HG03432 (cell line): ENCODE data around the gene KBTBD12.

Experiments used
- ATAC-seq: cut with Tn5 transposase; IDR thresholded peaks from one replicate; pipeline ENCODE4 v1.9.1; 2021; ENCODE audit warnings: mild to moderate bottlenecking, moderate library complexity; ENCODE audit not compliant: unreplicated experiment

Gene KBTBD12

DNA sequence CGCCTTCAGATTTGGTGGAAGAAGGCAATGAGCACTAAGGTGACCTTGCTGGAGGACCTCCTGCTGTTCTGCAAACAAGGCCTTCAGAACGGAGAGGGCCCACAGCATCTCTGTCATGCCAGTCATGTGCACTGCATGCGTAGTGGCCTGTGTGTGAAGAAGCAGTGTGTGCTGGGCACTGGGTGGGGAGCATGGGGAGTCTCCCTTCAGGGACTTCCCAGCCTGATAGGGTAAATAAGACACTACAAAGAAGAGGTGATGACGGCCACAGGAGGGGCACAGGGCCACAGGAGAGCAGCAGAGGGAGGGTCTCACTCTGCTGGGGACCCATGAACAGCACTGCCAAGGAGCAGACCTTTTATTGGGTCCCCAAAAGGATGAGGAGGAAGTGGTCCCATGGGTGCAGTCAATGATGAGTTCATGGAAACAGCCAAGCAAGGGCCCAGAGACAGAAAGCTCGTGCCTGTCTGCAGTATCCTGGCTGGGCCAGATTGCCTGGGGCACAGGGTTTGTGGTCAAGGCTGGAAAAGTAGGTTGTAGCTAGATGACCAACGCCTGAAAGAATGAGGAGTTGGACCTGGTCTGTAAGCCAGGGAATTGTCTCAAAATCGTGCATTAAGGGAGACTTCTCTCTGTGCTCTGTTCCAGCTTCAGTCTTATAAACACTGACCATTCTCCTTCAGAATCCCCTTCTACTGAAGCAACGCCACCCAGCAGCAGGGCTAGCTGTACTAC, 69.4 kb downstream of the KBTBD12 start:
- no peak for ATAC-seq

DNA sequence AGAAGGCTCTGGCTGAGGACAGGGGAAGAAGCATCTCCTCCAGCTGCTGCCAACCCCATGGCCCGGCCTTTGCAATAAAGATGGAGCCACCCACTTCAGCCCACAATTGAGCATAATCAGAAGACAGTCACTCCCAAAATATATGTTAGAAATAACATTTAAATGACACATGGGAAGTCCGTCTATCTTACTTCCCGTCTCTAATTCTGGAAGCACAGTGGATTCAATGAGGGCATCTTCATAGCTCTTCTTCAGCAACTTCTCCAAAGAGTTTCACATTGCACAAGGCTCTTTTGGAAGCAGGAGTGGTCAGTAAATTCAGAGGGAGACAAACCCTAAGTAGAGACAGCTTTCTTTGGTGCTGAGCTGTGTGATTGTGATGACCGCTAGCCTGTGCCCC, 70.2 kb downstream of the KBTBD12 start:
- no peak for ATAC-seq

DNA sequence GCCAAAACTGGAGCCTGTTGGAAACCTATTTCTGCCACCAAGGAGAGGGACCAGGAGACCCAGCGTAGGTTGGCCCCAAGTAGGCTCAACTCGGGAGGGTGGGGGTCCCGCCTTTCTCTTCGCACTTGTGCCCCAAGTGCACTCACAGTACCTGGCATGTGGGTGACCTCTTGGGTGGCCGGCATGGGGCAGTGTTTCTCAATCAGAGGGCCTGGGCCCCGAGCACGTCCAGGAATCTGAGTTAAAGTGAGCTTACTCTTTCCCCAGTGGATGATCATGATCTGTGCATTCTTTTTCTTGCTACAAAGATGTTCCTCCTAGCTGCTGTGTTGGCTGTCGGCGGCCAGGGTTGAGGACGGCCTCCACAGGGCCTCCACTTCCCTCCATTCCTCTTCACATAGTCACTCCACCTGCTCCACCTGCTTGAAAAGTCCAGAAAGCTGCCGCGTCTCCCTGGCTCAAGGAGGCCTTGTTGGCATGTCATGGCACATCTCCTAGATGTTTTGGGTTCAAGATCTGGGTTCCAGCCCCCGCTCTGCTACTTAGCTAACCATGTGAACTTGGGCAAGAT, 70.7 kb downstream of the KBTBD12 start:
- no peak for ATAC-seq

DNA sequence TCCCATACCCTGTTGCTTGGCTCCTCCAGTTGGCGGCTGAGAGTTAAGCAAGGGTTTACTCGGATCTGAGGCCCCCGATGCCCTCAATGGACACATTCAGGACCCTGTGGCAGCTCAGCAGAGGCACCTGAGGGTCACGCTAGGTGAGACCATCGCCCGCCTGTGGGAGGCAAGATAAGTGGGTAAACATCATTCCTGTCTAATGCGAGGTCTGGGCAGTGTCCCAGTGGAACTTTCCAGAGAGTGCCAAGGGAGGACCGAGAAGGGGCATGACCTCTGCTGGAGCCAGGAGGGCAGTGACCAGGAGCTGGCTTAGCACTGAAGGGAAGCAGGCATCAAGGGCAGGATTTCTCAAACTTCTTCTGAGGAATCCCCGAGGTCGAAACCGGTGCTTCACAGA, 71.8 kb downstream of the KBTBD12 start:
- ATAC-seq: no peak

DNA sequence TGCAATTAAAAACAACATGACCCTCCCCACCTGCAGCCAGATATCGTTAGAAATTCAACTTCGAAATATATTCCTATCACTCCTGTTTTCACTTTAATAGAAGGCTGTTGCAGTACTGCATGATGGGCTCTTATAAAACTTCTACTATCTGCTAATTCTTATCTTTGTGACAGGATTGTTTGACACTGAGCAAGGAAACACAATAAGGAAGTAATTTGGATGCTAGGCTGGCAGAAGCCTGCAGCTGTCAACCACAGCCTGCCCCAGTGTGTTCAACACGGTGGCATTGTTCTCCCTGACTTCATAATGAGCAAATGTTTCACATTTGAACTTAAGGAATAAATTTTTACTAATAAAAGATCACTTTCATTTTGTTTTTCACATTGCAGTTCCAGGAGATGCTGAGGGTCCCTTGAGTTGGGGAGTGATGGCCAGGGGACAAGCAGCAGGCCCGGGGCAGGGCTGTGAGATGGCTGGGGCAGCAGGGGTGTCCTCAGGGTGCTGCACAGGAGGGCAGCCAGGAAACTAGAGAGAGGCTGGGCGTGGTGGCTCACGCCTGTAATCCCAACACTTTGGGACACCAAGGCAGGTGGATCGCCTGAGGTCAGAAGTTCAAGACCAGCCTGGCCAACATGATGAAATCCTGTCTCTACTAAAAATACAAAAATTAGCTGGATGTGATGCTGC, 72.4 kb downstream of the KBTBD12 start:
- no peak for ATAC-seq

DNA sequence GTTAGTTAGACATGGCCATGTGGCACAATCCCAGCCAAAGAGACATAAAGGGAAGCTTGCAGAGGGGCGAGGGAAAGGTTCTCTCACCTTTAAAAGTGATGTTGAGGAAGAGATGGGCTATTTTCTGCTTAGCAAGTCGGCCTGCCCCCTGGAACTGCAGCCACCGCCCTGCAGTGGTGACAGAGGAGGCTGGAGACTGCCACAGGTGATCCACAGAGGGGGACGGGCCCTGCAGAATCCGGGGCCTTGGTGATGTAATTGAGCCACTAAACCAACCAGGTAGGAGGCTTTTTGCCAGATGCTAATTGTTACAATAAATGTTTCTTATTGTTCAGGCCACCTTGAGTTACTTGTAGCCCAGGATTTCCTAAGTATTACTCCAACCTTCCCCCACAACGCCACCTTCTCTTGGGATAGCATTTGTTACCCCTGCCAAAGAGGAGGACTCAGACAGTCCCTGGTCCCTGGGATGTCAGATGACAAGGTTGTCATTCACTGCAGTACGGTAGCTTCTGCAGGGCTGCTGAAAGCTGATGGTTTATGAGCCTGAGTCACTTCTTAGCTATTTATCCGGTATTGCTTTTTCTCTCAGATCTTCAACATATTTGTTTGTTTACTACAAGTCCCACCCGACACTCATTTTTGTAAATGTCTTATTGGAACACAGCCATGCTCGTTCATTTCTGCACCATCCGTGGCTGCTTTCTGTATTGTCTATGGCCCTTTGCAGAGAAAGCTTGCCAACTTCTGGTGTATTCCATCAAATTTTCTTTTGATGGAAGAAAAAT, 73.9 kb downstream of the KBTBD12 start:
- no peak for ATAC-seq

DNA sequence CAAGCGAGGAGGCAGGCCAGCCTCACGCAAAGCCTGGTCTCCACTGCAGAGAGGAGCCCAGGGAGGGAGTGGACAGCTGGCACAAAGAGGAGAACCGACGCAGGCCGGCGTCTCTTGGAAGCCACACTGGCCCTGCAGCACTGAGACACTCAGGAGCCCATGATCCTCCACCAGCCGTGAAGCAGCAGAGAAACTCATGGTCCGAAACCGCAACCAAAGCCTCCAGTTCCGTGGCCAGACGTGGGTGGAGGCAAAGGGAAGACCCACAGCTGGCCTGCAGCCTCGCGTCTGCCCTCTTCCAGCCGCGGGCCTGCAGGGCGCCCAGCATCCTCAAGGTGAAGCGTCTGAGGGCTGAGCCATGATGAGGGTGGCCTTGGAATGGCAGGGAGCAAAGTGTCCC, 75.0 kb downstream of the KBTBD12 start:
- no peak for ATAC-seq

DNA sequence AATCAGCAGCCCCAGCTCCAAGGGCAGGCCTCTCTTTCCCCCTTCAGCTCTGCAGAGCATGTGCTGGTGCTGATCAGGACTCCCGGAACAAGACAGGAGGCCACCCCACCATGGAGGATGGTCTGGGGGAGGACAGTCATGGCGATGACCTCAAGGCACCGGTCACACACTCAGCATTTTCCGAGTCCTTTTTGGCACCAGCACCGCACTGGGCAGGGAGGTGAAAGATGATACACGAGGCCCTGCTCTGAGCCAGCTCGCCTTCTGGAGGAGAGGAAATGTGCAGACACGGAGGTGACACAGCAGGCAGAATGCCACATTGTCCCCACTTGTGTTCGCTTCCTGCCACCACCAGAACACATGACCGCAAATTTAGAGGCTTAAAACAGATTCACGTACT, 75.4 kb downstream of the KBTBD12 start:
- no peak for ATAC-seq

DNA sequence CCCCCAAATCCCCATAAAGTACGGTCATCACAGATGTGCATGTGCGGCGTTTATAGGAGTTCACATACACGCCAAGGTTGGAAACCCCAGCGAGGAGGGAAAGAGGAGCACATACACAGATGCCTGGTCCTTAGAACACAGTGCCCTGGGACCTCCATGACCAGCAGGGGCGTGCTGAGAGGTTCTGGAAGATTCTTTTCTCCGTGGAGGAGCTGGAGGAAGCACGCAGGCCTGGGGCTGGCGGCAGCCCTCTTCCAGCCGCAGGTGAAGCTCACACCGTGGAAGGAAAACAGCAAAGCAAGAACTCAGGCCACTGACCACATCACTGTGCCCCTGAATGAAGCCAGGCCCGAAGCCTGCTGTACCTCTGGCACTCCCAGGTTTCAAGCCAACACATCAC, 76.2 kb downstream of the KBTBD12 start:
- ATAC-seq: no peak

DNA sequence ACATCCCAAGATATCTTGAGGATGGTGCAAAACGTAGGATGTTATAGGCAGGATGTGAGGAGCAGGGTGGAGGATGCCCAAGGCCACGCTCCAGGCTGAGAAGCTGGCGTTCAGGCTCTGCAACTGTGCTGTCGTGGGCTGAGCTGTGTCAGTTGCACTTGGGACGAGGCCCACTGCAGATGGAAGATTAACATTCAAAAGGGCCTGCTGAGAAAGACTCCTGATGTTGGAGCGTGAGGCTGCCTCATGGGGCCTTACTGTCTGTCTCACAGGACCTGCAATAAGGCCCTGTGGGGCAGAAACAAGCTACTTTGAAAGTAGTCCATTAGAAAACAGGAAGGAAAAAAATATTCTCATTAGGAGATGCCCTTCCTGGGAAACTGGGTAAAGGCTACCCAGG, 76.6 kb downstream of the KBTBD12 start:
- no peak for ATAC-seq

DNA sequence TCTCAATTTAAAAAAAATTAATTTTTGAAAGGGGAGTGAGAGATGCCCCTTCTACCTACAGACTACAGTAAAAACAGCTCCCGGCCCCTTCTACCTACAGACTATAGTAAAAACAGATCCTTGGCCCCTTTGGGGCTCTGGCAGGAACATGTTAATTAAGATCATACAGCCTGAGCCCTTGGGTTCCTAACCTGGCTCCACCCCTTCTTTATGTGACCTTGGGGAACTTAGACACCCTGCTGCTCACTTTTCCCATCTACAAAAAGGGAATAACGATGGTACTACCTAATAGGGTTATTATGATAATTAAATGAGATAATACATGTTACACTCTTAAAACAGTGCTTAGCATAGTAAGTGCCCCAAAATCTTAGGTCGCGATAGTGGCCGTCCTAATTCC, 77.1 kb downstream of the KBTBD12 start:
- ATAC-seq: no peak

DNA sequence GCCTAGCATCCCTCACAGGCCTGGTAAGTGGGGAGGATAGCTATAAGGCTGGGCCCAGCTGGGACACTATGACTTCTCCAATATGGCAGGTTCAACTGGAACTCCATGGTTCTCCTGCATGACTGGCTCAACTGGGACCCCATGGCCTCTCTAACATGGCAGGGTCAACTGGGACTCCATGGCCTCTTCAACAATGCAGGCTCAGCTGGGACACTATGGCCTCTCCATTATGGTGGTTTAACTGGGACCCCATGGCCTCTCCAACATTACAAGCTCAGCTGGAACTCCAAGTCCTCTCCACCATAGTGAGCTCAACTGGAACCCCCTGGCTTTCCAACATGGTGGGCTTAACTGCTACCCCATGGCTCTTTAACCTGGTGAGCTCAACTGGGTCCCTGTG, 79.0 kb downstream of the KBTBD12 start:
- no peak for ATAC-seq

DNA sequence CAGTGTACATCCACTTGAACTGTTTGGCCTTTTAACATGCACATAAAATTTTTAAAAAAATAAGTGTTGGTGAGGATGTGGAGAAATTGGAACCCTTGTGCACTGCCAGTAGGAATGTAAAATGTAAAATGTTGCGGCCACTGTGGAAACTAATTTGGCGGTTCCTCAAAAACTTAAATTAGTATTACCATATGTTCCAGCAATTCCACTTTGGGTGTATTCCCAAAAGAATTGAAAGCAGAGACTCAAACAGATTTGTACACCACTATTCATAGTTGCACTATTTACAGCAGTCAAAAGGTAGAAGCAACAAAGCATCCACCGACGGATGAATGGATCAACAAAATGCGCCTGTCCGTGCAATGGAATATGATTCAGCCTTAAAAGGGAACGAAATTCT, 82.0 kb downstream of the KBTBD12 start:
- no peak for ATAC-seq

DNA sequence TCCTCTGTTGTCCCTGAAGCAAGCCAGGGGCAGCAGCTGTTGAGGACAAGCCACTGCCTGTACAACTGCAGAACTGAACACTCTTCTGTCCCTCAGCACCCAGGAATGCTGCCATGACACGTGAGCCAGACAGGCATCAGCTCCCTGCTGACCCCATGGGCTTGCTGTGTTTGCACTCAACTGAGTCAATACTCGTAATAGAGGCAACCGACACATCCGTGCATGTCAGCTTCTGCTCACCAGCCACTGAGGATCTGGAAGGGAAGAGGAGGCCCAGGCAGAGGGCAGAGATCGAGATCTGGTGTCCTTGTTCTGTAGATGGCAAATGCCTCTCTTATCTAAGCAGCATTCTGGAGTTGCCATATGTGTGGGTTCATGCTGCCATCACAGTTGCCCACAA, 82.9 kb downstream of the KBTBD12 start:
- no peak for ATAC-seq

DNA sequence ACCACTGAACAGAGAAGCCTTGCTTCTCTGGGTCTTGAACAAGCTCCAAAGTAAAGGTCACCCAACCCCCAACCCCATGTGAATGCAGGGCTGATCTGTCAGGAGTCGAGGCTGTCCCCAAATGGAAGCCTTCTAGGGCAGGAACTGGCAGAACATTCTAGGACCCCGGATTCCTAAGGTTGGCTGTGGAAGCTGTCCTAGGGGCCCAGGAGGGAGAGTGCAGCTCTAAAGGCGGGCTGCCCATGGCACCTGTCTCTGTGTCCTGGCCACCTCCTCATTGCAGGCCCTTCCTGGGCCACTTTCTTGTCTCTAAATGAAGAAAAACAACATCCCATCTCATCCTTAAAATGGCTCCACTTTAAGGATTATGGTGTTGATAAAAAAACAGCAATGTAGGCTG, 83.6 kb downstream of the KBTBD12 start:
- no peak for ATAC-seq

DNA sequence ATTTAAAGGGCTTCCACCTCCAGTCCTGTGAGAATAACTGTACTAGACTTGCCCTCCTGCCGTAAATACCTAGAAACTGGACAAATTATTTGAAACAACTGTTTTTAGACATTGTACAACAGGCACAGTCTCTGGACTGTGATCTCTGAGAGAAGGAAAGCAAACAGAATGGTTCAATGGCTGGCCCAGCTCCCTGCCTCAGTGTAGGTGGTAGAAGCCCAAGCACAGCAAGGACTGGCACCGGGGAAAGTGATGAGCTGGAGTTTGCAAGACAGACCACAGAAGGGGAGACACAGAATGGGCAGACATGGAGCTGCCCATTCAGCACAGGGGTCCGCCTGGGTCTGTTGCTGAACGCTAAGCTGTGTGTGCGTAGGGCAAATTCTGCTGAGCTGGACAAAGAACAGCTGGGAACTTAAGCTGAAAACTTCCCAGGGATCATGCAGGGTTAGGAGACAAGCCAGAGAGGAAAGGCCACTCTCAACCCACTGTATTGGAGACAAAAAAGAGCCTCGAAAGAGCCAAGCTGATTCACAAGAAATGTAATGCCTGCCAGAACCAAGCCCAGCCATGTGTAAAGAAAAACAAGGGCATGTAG, 84.6 kb downstream of the KBTBD12 start:
- no peak for ATAC-seq

DNA sequence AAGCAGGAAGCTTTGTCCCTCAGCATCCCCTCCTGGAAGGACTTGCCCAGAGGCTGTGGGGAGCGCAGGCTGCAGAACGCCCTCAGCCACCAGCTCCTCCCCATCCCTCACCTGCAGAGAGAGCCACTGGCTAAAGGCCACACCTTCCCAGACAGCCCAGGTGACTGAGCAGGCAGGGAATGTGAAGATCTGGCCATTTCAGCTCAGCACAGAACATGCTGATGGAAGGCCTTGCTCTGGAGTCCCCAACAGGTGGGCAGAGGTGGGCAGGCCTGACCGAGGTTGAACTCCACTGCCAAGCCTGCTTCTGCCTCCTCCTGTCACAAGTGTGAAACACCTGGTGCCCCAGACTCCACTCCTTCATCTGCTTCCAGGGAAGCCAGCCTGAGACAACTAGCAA, 86.5 kb downstream of the KBTBD12 start:
- no peak for ATAC-seq

DNA sequence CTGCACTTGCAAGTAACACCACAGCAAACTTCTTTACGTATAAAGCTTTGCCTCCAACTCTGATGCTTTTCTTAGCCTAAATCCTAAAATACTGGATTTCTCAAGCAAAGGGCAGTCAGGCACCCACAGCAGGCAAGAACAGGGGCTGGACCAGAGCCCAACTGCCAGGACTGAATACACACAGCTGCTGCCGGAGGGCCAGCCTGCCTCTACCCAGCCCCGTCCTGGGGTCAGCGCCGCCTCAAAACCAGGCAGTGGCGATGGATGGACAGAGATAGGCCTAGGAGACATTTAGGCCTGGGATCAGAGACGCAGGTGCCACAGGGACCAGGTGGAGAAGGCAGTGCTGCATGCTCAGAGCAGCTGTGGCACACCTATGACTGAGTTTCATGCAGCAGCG, 89.6 kb downstream of the KBTBD12 start:
- no peak for ATAC-seq

DNA sequence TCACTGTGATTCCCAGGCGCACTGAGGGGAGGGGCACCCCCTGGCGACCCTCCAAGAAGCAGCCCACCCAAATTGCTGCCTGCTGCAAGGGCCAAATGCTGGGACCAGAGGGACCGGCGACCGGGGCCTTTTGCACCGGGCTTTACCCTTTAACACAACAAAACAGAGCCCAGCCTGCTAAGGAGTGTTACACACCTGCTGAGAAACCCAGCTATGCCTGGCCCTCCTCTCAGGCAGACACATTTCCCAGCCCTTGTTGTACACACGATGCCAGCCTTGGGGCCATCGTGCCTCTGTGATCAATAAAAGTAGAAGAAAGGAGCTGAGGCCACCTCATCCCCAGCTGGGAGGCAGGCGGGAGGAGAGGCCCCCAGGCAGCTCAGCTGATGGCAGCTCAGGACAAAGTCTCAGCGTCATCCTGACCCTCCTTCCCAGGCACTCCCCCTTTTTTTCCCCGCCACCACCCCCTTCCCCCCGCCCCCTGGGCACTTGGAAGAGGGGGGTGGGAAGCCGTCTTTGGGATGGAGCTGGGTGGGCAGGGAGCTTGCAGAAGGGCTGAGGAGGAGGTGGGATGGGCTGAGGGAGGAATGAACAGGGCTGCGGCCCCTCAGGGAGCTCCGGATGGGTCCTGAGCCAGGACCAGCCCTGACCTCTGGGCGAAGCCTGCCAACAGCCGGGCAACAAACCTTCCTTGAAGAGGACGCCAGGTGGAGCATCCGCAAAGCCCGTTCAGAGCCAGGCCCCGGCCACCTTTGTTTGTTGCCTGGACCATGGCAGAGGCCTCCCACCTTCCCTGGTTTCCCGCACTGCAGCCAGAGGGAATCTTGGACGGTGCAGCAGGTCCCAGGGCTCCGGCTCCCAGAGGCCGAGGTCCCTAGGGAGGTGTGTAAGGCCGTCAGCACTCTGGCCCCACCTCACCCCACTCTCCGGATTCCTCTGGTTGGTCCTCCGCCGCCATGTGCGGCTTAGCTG, 91.3 kb downstream of the KBTBD12 start:
- no peak for ATAC-seq

DNA sequence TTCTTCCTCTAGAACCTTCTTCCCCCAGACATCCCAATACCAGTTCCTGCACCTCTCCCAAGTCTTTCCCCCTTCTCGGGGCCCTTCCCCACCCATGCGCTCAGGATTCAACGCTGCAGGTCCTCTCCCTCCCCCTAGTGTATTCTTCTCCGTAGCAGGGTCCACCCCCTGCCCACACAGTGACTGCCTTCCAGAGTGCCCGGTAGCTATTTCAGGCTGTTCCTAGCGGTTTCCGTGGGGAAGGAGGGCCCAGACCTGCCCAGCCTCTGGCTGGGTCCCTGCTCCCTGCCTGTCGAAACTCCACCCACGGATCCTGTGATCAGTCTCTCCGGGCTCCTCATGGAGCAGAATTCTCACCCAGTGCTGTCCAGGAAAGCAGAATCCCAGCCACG, 92.0 kb downstream of the KBTBD12 start:
- no peak for ATAC-seq
